GM18951 (cell line): ENCODE data around the gene OSBP.

Experiments used
- POLR2A ChIP-seq: IDR thresholded peaks from 4 replicates; pipeline ENCODE4 v1.6.1; 2011; ENCODE audit warnings: mild to moderate bottlenecking; ENCODE audit not compliant: insufficient read length, insufficient read depth; ENCODE audit errors: extremely low read depth
- in situ Hi-C: fragments of 300-500 bp; cut with MboI; formaldehyde crosslinking; loops from one replicate; pipeline ENCODE4 v1.12.0; 2022; ENCODE audit warnings: low sequenced_read_pairs, mixed read lengths, inconsistent platforms; ENCODE audit not compliant: unreplicated experiment

Gene OSBP

DNA sequence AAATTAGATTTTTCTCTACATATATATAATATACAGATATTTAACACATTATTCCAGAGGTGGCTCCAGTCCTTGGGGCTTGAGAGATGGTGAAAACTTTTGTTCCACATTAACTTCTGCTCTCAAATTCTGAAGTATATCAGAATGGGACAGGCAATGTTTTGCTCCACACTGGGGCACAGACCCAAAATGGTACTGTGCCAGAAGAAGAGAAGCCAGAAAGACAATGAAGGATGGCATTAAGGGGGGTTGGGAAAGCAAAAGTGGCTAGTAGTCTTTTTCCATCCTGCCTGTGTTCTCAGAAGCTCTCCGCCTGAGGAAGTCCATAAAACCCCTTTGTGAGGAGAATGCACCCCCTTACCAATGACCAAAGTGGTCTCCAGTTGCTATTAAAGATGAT, 40.1 kb downstream of the OSBP start:
- TF ChIP-seq POLR2A: no peak
- in situ Hi-C loops: no loop called here

- no peak for TF ChIP-seq POLR2A
- in situ Hi-C loops: no loop called here
These were observed 40.6 kb downstream of the OSBP start for GRCh38 chr11:59574932-59575502.

GRCh38 chr11:59574467-59574866, 41.1 kb downstream of the OSBP start:
- TF ChIP-seq POLR2A: no peak
- in situ Hi-C loops: no loop called here

GRCh38 chr11:59573216-59573615, 42.4 kb downstream of the OSBP start:
- TF ChIP-seq POLR2A: no peak
- in situ Hi-C loops: no loop called here

GRCh38 chr11:59572091-59572490, 43.5 kb downstream of the OSBP start:
- TF ChIP-seq POLR2A: no peak
- in situ Hi-C loops: no loop called here

GRCh38 chr11:59562292-59562691, 53.3 kb downstream of the OSBP start:
- in situ Hi-C loops: no loop called here
- TF ChIP-seq POLR2A: no peak

DNA sequence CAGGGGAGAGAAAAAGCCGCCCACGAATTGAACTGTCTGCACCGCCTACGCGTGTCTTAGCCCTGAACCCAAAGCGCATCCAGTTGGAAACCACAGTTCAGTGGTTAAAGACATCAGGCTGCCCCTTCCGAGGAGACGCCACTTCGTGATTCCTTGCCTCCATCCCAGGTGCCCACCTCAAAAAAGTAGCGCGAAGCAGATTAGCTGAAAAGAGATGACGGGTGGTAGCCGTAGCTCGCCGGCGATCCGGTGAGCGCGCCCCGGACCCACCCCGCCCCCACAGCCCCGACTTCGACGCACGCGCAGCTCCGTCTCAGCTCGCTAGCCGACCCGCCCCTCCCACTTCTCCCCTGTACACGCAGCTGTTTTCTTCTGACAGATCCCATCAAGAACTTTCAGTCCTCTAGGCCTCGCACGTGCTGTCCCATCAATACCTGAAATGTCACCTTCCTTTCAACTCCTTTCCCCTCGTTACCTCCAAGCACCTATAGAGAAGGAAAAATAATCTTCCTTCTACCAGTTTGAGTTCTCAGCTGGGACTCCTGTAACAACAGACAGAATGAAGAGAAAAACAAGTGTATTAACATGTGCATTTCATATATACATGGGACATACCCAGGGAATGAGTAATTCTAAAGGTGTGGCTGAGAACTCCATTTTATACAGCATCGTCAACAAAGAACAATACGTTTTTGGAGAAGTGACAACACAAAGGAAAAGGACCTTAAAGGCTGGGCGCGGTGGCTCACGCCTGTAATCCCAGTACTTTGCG, 54.7 kb downstream of the OSBP start:
- TF ChIP-seq POLR2A: peak; percentile 49
- in situ Hi-C loops: no loop called here

GRCh38 chr11:59560290-59560701, 55.3 kb downstream of the OSBP start:
- in situ Hi-C loops: no loop called here
- no peak for TF ChIP-seq POLR2A

GRCh38 chr11:59559886-59560285, 55.7 kb downstream of the OSBP start:
- in situ Hi-C loops: no loop called here
- TF ChIP-seq POLR2A: no peak

- TF ChIP-seq POLR2A: no peak
- in situ Hi-C loops: no loop called here
These were observed 57.3 kb downstream of the OSBP start for GRCh38 chr11:59558270-59558643.

- in situ Hi-C loops: no loop called here
- no peak for TF ChIP-seq POLR2A
These were observed 58.6 kb downstream of the OSBP start for GRCh38 chr11:59556917-59557348.

- TF ChIP-seq POLR2A: no peak
- in situ Hi-C loops: no loop called here
These were observed 59.3 kb downstream of the OSBP start for GRCh38 chr11:59556115-59556916.

DNA sequence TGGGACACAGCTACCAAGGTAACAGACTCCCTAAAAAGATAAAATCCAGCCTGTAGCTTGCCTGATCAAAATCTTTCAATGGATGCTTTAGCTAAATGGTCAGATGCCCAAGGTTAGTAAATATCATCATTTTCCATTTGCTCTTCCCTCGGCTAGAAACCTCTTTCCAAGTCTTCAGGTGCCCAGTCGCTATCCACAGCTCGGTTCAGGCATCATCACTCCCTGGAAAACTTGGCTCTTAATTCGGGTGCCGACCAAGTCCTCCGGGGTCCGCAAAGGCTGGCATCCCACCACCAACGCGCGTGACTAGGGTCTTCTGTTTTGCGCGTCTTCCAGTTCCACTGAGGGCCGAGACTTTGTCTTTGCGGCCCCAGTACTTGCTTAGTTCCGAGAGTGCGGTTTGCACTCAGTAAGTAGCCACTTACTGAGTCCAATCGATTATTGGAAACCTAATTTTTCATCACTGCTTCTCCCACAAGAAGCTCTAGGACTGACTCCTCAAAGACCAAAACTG, 59.9 kb downstream of the OSBP start:
- in situ Hi-C loops: no loop called here
- TF ChIP-seq POLR2A: no peak
